K562 (cell line): ENCODE measurements around the gene DMAC2L. TPM values are rescaled to one million over a fixed set of nuclear protein-coding genes. Genes with fewer than 3 reads are reported as not detected.

Experiments
- BHLHE40 ChIP-seq: IDR thresholded peaks from 2 replicates; pipeline ENCODE4 v1.6.1; 2011; ENCODE audit warnings: low read length, improper control_type of control experiment
- BRF1 ChIP-seq: IDR thresholded peaks from 3 replicates; pipeline ENCODE4 v1.6.1; 2011; ENCODE audit warnings: borderline replicate concordance, mild to moderate bottlenecking; ENCODE audit not compliant: insufficient read length; ENCODE audit errors: extremely low read depth
- E2F1 ChIP-seq: sonication (generic); formaldehyde crosslinking; IDR thresholded peaks from 2 replicates; pipeline ENCODE4 v1.8.1; 2023; ENCODE audit warnings: mild to moderate bottlenecking, missing genetic modification reagents, moderate library complexity
- EP300 ChIP-seq: IDR thresholded peaks from 2 replicates; pipeline ENCODE4 v1.6.1; 2012; ENCODE audit warnings: low read length, improper control_type of control experiment
- FOXK1 ChIP-seq: sonication (generic); formaldehyde crosslinking; IDR thresholded peaks from 2 replicates; pipeline ENCODE4 v1.8.0; 2022; ENCODE audit warnings: missing genetic modification reagents, mild to moderate bottlenecking, borderline replicate concordance
- GABPB1 ChIP-seq: sonication (generic); formaldehyde crosslinking; IDR thresholded peaks from 2 replicates; pipeline ENCODE4 v1.8.0; 2022; ENCODE audit warnings: mild to moderate bottlenecking, missing genetic modification reagents
- GATAD2B ChIP-seq: fragments of 450-650 bp; IDR thresholded peaks from 2 replicates; pipeline ENCODE4 v1.6.1; 2017; ENCODE audit warnings: mild to moderate bottlenecking, borderline replicate concordance
- HSF4 ChIP-seq: fragments of 250-450 bp; sonication (Bioruptor Pico); IDR thresholded peaks from 2 replicates; pipeline ENCODE4 v2.1.2; 2022; ENCODE audit warnings: mild to moderate bottlenecking, moderate library complexity, borderline replicate concordance
- MYNN ChIP-seq, 2 experiments: sonication (generic); formaldehyde crosslinking in 1 of 2; IDR thresholded peaks; 2 replicates each; pipeline versions ENCODE4 v1.5.0 to v1.6.1; 2016 to 2020; ENCODE audit warnings: antibody characterized with exemption in 1 of 2, missing genetic modification reagents in 1 of 2
- PRPF4 ChIP-seq: fragments of 200-400 bp; formaldehyde crosslinking; IDR thresholded peaks from one replicate; pipeline ENCODE4 v1.6.1; 2017; ENCODE audit warnings: low read length, low read depth, mild to moderate bottlenecking; ENCODE audit not compliant: insufficient read depth, poor library complexity, severe bottlenecking
- RBM14 ChIP-seq: fragments of 200-400 bp; formaldehyde crosslinking; IDR thresholded peaks from 2 replicates; pipeline ENCODE4 v1.6.1; 2018; ENCODE audit warnings: low read depth, mild to moderate bottlenecking, low read length, moderate library complexity, borderline replicate concordance; ENCODE audit not compliant: insufficient read depth
- RBM39 ChIP-seq: fragments of 200-400 bp; formaldehyde crosslinking; optimal IDR thresholded peaks from 2 replicates; pipeline ENCODE3; 2018; ENCODE audit warnings: low read depth, low read length
- ZNF184 ChIP-seq: sonication (generic); formaldehyde crosslinking; IDR thresholded peaks from 2 replicates; pipeline ENCODE4 v1.5.0; 2020; ENCODE audit warnings: missing genetic modification reagents
- ZNF668 ChIP-seq: fragments of 250-450 bp; sonication (Bioruptor Pico); IDR thresholded peaks from 2 replicates; pipeline ENCODE4 v1.8.0; 2022; ENCODE audit warnings: mild to moderate bottlenecking, inconsistent platforms
- ZNF717 ChIP-seq: fragments of 250-450 bp; sonication (Bioruptor Pico); IDR thresholded peaks from 2 replicates; pipeline ENCODE4 v1.5.0; 2021
- polyA plus RNA-seq, 8 experiments: library from polyadenylated mRNA; depleted of rRNA in 4 of 8; stranded (reverse) in 5 of 8; unstranded in 3 of 8; fragments of >200 nt; fragmentation: Nextera tagmentation in 2 of 8; fragmentation: Illumina TruSeq in 1 of 8; extraction: Ambion mirVana in 2 of 8; extraction: Trizol in 1 of 8; gene quantifications; 2 replicates each; pipeline versions ENCODE4 v1.2.1 to v1.2.3, GENCODE V29; 2011 to 2014; ENCODE audit warnings: inconsistent platforms in 1 of 8, missing spikeins in 1 of 8
- total RNA-seq, 7 experiments: library from RNA; depleted of rRNA in 6 of 7; stranded (reverse); fragments of >200 nt in 6 of 7; fragmentation: Illumina TruSeq in 2 of 7; extraction: Trizol in 2 of 7; gene quantifications; 2 replicates each; pipeline versions ENCODE4 v1.2.1 to v1.2.3, GENCODE V29; 2011 to 2021; ENCODE audit warnings: low replicate concordance in 1 of 7
- TF ChIP-seq, protein P1 (sequence below): fragments of 250-450 bp; sonication (Bioruptor Pico); IDR thresholded peaks from 2 replicates; pipeline ENCODE4 v1.5.0; 2021
- TF ChIP-seq, protein P2 (sequence below), 2 experiments: fragments of 450-650 bp; IDR thresholded peaks; 2 replicates each; pipeline ENCODE4 v1.6.1; 2016; ENCODE audit warnings: mild to moderate bottlenecking in 2 of 2, borderline replicate concordance in 1 of 2, low read depth in 1 of 2, moderate library complexity in 1 of 2

DMAC2L gene
- total and polyA plus RNA-seq, 9 of the 15 experiments (the other 6 are each of a cell fraction or from before 2014, with no cell fraction given) = 4.0 to 37.2 (median 9.3) TPM

- peak; percentile 73; the same call in 1 of the 2 replicates for TF ChIP-seq EP300
- peak; percentile 76 for TF ChIP-seq MYNN (IDR thresholded peaks at IDR 0.05)
- no peak for TF ChIP-seq MYNN (CRISPR knock-in tag; IDR thresholded peaks at IDR 0.05)
- no peak for TF ChIP-seq RBM14
- no peak for TF ChIP-seq ZNF668
- no peak for TF ChIP-seq GATAD2B
- no peak for TF ChIP-seq E2F1 (CRISPR knock-in tag)
- no peak for TF ChIP-seq GABPB1 (CRISPR knock-in tag)
- no peak for TF ChIP-seq HSF4 (CRISPR knock-in tag)
- TF ChIP-seq RBM39 = no peak
- no peak for TF ChIP-seq ZNF184 (CRISPR knock-in tag)
- TF ChIP-seq ZNF717 = no peak
- TF ChIP-seq, protein P1, sequence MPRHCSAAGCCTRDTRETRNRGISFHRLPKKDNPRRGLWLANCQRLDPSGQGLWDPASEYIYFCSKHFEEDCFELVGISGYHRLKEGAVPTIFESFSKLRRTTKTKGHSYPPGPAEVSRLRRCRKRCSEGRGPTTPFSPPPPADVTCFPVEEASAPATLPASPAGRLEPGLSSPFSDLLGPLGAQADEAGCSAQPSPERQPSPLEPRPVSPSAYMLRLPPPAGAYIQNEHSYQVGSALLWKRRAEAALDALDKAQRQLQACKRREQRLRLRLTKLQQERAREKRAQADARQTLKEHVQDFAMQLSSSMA (CRISPR knock-in tag) = no peak
- TF ChIP-seq BHLHE40 = peak; percentile 33; the same call in 1 of the 2 replicates
- TF ChIP-seq, protein P2, sequence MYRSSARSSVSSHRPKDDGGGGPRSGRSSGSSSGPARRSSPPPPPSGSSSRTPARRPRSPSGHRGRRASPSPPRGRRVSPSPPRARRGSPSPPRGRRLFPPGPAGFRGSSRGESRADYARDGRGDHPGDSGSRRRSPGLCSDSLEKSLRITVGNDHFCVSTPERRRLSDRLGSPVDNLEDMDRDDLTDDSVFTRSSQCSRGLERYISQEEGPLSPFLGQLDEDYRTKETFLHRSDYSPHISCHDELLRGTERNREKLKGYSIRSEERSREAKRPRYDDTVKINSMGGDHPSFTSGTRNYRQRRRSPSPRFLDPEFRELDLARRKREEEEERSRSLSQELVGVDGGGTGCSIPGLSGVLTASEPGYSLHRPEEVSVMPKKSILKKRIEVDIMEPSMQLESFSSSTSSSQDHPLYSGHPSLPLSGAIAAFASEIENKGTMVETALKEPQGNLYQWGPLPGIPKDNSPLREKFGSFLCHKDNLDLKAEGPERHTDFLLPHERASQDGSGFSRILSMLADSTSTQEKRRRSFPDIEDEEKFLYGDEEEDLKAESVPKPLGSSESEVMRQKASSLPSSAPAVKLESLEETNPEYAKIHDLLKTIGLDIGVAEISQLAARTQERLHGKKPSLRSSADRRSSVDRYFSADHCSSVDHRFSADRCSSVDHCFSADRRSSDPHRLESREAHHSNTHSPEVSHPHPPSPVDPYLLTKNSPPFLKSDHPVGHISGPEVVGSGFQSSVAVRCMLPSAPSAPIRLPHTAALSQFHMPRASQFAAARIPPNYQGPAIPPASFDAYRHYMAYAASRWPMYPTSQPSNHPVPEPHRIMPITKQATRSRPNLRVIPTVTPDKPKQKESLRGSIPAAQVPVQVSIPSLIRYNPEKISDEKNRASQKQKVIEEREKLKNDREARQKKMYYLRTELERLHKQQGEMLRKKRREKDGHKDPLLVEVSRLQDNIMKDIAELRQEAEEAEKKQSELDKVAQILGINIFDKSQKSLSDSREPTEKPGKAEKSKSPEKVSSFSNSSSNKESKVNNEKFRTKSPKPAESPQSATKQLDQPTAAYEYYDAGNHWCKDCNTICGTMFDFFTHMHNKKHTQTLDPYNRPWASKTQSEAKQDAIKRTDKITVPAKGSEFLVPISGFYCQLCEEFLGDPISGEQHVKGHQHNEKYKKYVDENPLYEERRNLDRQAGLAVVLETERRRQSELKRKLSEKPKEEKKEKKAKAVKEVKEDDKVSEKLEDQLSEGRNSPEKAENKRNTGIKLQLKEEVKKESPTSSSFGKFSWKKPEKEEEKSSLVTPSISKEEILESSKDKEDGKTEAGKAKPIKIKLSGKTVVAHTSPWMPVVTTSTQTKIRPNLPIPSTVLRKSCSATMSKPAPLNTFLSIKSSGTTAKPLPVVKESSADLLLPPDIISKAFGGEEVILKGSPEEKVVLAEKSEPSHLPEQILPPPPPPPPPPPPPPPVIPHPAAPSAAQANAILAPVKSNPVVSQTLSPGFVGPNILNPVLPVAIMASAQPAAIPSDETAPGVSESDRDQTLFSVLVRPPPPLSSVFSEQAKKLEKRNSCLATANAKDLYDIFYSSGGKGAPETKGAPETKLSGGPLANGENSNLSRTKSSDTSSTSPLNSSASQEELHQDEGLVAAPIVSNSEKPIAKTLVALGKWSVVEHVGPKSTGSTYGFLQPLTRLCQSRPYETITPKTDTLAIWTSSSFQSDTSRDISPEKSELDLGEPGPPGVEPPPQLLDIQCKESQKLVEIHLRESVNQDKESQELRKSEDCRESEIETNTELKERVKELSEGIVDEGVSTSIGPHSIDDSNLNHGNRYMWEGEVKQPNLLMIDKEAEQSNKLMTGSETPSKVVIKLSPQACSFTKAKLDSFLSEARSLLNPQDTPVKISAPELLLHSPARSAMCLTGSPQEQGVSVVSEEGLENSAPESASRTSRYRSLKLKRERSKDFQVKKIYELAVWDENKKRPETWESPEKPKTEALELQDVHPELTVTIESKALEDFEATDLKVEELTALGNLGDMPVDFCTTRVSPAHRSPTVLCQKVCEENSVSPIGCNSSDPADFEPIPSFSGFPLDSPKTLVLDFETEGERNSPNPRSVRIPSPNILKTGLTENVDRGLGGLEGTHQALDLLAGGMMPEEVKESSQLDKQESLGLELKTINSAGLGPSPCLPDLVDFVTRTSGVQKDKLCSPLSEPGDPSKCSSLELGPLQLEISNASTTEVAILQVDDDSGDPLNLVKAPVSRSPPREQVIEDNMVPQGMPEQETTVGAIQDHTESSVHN (IDR thresholded peaks at IDR 0.05; ENCODE audit: borderline replicate concordance in 1 of 2, low read depth in 1 of 2) = no peak
- no peak for TF ChIP-seq PRPF4
- no peak for TF ChIP-seq BRF1
- no peak for TF ChIP-seq FOXK1 (CRISPR knock-in tag)
Observed at GRCh38 chr14:50342221-50343078, 30.3 kb downstream of the DMAC2L start (continued).
